Thyroid gland (tissue), 4 donors: ENCODE measurements around the gene SDSL. TPM values are rescaled to one million over a fixed set of nuclear protein-coding genes. Genes with fewer than 3 reads are reported as not detected.

Experiments
- DNase-seq, 2 donors: peaks; one replicate each; pipeline ENCODE4 v3.0.0-alpha.2; 2019
- H3K27ac ChIP-seq, 3 donors: fragments of 200-600 bp; sonication (generic); 1 replicate in 2 of 3; 2 replicates in 1 of 3; pipeline ENCODE4 v1.5.1; 2016 to 2019; ENCODE audit warnings: mild to moderate bottlenecking in 1 of 3, moderate library complexity in 1 of 3
- H3K27me3 ChIP-seq: fragments of 200-600 bp; sonication (generic); one replicate; pipeline ENCODE4 v1.5.1; 2019
- H3K36me3 ChIP-seq, 2 donors: fragments of 200-600 bp; sonication (generic); one replicate each; pipeline ENCODE4 v1.5.1; 2016 to 2019
- H3K4me1 ChIP-seq, 2 donors: fragments of 200-600 bp; sonication (generic); one replicate each; pipeline ENCODE4 v1.5.1; 2017 to 2019
- H3K4me3 ChIP-seq, 3 donors: fragments of 200-600 bp; sonication (generic); replicated peaks in 1 of 3; 1 replicate in 2 of 3; 2 replicates in 1 of 3; pipeline ENCODE4 v1.5.1; 2016; ENCODE audit warnings: mild to moderate bottlenecking in 1 of 3
- H3K9me3 ChIP-seq: fragments of 200-600 bp; sonication (generic); one replicate; pipeline ENCODE4 v1.5.1; 2017
- CTCF ChIP-seq, 6 experiments: fragments of 200-600 bp in 3 of 6; fragments of 450-650 bp in 3 of 6; sonication (generic) in 3 of 6; IDR thresholded peaks; one replicate each; pipeline ENCODE4 v1.5.1; 2016 to 2019; ENCODE audit warnings: antibody characterized with exemption in 6 of 6, mild to moderate bottlenecking in 2 of 6, inconsistent platforms in 1 of 6, moderate library complexity in 1 of 6
- POLR2A ChIP-seq, 2 donors: fragments of 450-650 bp; IDR thresholded peaks; one replicate each; pipeline ENCODE4 v1.6.1; 2017; ENCODE audit warnings: antibody characterized with exemption in 2 of 2, mild to moderate bottlenecking in 2 of 2, moderate library complexity in 1 of 2
- WGBS, 2 donors: methylation state at CpG; one replicate each; pipeline ENCODE4 v1.1.5; 2017; 5-methylcytosine and 5-hydroxymethylcytosine counted together
- intact Hi-C: fragments of 100-400 bp; cut with DNase I; formaldehyde crosslinking; loops from one replicate; pipeline ENCODE4 v1.15.1; 2023
- total RNA-seq, 4 donors: library from RNA; depleted of rRNA; stranded (reverse); fragments of >200 nt; gene quantifications; one replicate each; pipeline ENCODE4 v1.2.3, GENCODE V29; 2016

Gene SDSL
- total RNA-seq, 4 donors from 2014 or later: 13.6 to 42.2 (median 27.5) TPM

GRCh38 chr12:113395119-113395518 lies 27.1 kb upstream of the SDSL start:
- WGBS, 2 donors: 42 to 47% methylated on average over 5 of the region's 5 CpGs
- H3K4me3 ChIP-seq: no peak overlapping the region
- H3K27ac ChIP-seq: no peak overlapping the region
- no peaks in the 10 kb centered on the region for H3K27me3 ChIP-seq
- peaks cover 0 to 6% of the 10 kb centered on the region in 2 donors for H3K36me3 ChIP-seq
- no peaks in the 10 kb centered on the region for H3K9me3 ChIP-seq
- intact Hi-C loops: no loop called here
- DNase-seq: peak in 1 of 2 donors; percentile 34
- no peaks in the 10 kb centered on the region for H3K4me1 ChIP-seq
- TF ChIP-seq POLR2A (IDR thresholded peaks at IDR 0.05) (no peak), CTCF (IDR thresholded peaks at IDR 0.05) (no peak)

- no peaks in the 10 kb centered on the region for H3K9me3 ChIP-seq
- no peak for DNase-seq
- H3K4me3 ChIP-seq: no peak overlapping the region
- no peak overlapping the region for H3K27ac ChIP-seq
- TF ChIP-seq CTCF (IDR thresholded peaks at IDR 0.05) (no peak), POLR2A (IDR thresholded peaks at IDR 0.05) (no peak)
- intact Hi-C loops: no loop called here
- H3K27me3 ChIP-seq: no peaks in the 10 kb centered on the region
- no peaks in the 10 kb centered on the region for H3K4me1 ChIP-seq
- H3K36me3 ChIP-seq: no peaks in the 10 kb centered on the region
Measured at GRCh38 chr12:113396200-113396599, 26.0 kb upstream of the SDSL start.

- no peak for DNase-seq
- Histone ChIP-seq H3K27me3 (no peaks in the 10 kb centered on the region), H3K9me3 (no peaks in the 10 kb centered on the region), H3K36me3 (no peaks in the 10 kb centered on the region), H3K4me1 (no peaks in the 10 kb centered on the region), H3K4me3 (no peak overlapping the region), H3K27ac (no peak overlapping the region)
- intact Hi-C loops: no loop called here
- 65 to 67% methylated on average over 10 to 12 of the region's 16 CpGs for WGBS, 2 donors
- TF ChIP-seq CTCF (IDR thresholded peaks at IDR 0.05) (no peak), POLR2A (IDR thresholded peaks at IDR 0.05) (no peak)
Measured at GRCh38 chr12:113396828-113397496, 25.2 kb upstream of the SDSL start.

GRCh38 chr12:113397497-113398197 lies 24.5 kb upstream of the SDSL start:
- Histone ChIP-seq H3K27me3 (no peaks in the 10 kb centered on the region), H3K27ac (no peak overlapping the region), H3K4me3 (no peak overlapping the region), H3K36me3 (no peaks in the 10 kb centered on the region), H3K4me1 (no peaks in the 10 kb centered on the region), H3K9me3 (no peaks in the 10 kb centered on the region)
- TF ChIP-seq POLR2A (IDR thresholded peaks at IDR 0.05): no peak
- no peak for TF ChIP-seq CTCF (IDR thresholded peaks at IDR 0.05)
- WGBS, 2 donors: 40 to 46% methylated on average over 9 to 10 of the region's 10 CpGs
- intact Hi-C loops: no loop called here
- no peak for DNase-seq
